MV-4-11 (cell line): ENCODE measurements around the gene CACNA1D.

Experiments
- DNase-seq: peaks from one replicate; lab custom pipeline; 2025; lab: John Stamatoyannopoulos, UW

Gene CACNA1D

GRCh38 chr3:53787016-53787415, 292.6 kb downstream of the CACNA1D start:
- no peak for DNase-seq

- no peak for DNase-seq
Measured at GRCh38 chr3:53788038-53788437, 293.6 kb downstream of the CACNA1D start.

- no peak for DNase-seq
Measured at GRCh38 chr3:53789459-53789858, 295.0 kb downstream of the CACNA1D start.

GRCh38 chr3:53790470-53790869, 296.1 kb downstream of the CACNA1D start:
- DNase-seq: no peak

GRCh38 chr3:53791317-53791716, 296.9 kb downstream of the CACNA1D start:
- no peak for DNase-seq

- DNase-seq: no peak
Measured at GRCh38 chr3:53792866-53793265, 298.5 kb downstream of the CACNA1D start.

- DNase-seq: no peak
Measured at GRCh38 chr3:53794597-53794996, 300.2 kb downstream of the CACNA1D start.

GRCh38 chr3:53795176-53795575, 300.8 kb downstream of the CACNA1D start:
- no peak for DNase-seq

GRCh38 chr3:53795789-53796560, 301.6 kb downstream of the CACNA1D start:
- DNase-seq: no peak

- no peak for DNase-seq
Measured at GRCh38 chr3:53798144-53798543, 303.7 kb downstream of the CACNA1D start.

GRCh38 chr3:53799338-53799865, 305.0 kb downstream of the CACNA1D start:
- no peak for DNase-seq

- DNase-seq: no peak
Measured at GRCh38 chr3:53800041-53800906, 305.9 kb downstream of the CACNA1D start.

- no peak for DNase-seq
Measured at GRCh38 chr3:53801319-53801718, 306.9 kb downstream of the CACNA1D start.

GRCh38 chr3:53802256-53802880, 308.0 kb downstream of the CACNA1D start:
- no peak for DNase-seq

- no peak for DNase-seq
Measured at GRCh38 chr3:53803124-53803815, 308.9 kb downstream of the CACNA1D start.

GRCh38 chr3:53803816-53804695, 309.6 kb downstream of the CACNA1D start:
- DNase-seq: peak; percentile 18

GRCh38 chr3:53804697-53805462, 310.5 kb downstream of the CACNA1D start:
- DNase-seq: no peak

GRCh38 chr3:53805463-53806159, 311.2 kb downstream of the CACNA1D start:
- no peak for DNase-seq
